ENCODE measurements around the gene ZBTB7C. TPM values are rescaled to one million over a fixed set of nuclear protein-coding genes. Genes with fewer than 3 reads are reported as not detected.
"Not testable (repeated sequence)": the region's sequence is repeated elsewhere in the genome, so short reads cannot be mapped to it uniquely, and the experiment has no call there.

The ZBTB7C gene
- total and polyA plus RNA-seq, 2 of the 4 experiments (the other 2 are of a cell fraction): not detected

- H3K56ac ChIP-seq (ENCODE audit: extremely low read depth, insufficient read depth, low read length); H4K8ac ChIP-seq (ENCODE audit: low read depth in 2 of 2, low read length in 2 of 2); dilution Hi-C loops (cut with HindIII; ENCODE audit: low sequenced_read_pairs, unreplicated experiment); H3K27ac ChIP-seq (ENCODE audit: insufficient read depth, low read length); H3K4me1 ChIP-seq (ENCODE audit: control insufficient read depth, insufficient read depth, low read length); H2BK5ac ChIP-seq (ENCODE audit: low read depth, low read length, poor library complexity, severe bottlenecking); H3K4me2 ChIP-seq (ENCODE audit: low read depth, low read length); H2AK5ac ChIP-seq (ENCODE audit: low read depth, low read length); in situ Hi-C loops (cut with MboI; ENCODE audit: low sequenced_read_pairs); POLR2A ChIA-PET (ENCODE audit: unreplicated experiment); H3K4ac ChIP-seq (ENCODE audit: low read depth, low read length); H3K36me3 ChIP-seq (ENCODE audit: control insufficient read depth, insufficient read depth, low read length); H2BK20ac ChIP-seq (ENCODE audit: low read depth, low read length); CTCF ChIA-PET; H4K20me1 ChIP-seq (ENCODE audit: insufficient read depth, low read length); BruUV-seq (replicated peaks); H3K9me3 ChIP-seq (ENCODE audit: control insufficient read depth, insufficient read depth, low read length); H4K91ac ChIP-seq (ENCODE audit: insufficient read depth, low read depth, low read length); H3K79me1 ChIP-seq (ENCODE audit: low read depth in 1 of 2, low read length in 2 of 2); H3K27me3 ChIP-seq (ENCODE audit: control insufficient read depth, insufficient read depth, low read length); H3K18ac ChIP-seq (ENCODE audit: low read depth, low read length); H3K23ac ChIP-seq (ENCODE audit: low read depth, low read length); H2AK9ac ChIP-seq (replicated peaks; ENCODE audit: low read depth, low read length, poor library complexity); H3K14ac ChIP-seq (replicated peaks; ENCODE audit: low read depth, low read length); intact Hi-C loops (cut with micrococcal nuclease); DNase-seq; H3K9me1 ChIP-seq (ENCODE audit: insufficient read depth, low read length); H2BK120ac ChIP-seq (ENCODE audit: low read depth, low read length); H4K5ac ChIP-seq (ENCODE audit: low read depth, low read length); ATAC-seq (ENCODE audit: low read depth); H3K4me3 ChIP-seq (ENCODE audit: insufficient read depth, low read depth, low read length); H2AFZ ChIP-seq (replicated peaks; ENCODE audit: low read length, poor library complexity); H2BK15ac ChIP-seq (ENCODE audit: low read depth, low read length); H3K9ac ChIP-seq (ENCODE audit: low read depth, low read length): not testable (repeated sequence)
- WGBS, 2 experiments (ENCODE audit: extremely low coverage in 2 of 2, insufficient read length in 1 of 2): 63% methylated on average over 2 of the region's 5 CpGs; no CpG with 5 or more reads in 1 of the 2 experiments
Observed at GRCh38 chr18:48284011-48284410, 125.2 kb downstream of the ZBTB7C start.

- H3K27ac ChIP-seq (ENCODE audit: insufficient read depth, low read length); H2BK15ac ChIP-seq (ENCODE audit: low read depth, low read length); H2AK5ac ChIP-seq (ENCODE audit: low read depth, low read length); H3K9me3 ChIP-seq (ENCODE audit: control insufficient read depth, insufficient read depth, low read length); H4K20me1 ChIP-seq (ENCODE audit: insufficient read depth, low read length); H2BK20ac ChIP-seq (ENCODE audit: low read depth, low read length); dilution Hi-C loops (cut with HindIII; ENCODE audit: low sequenced_read_pairs, unreplicated experiment); H3K4me3 ChIP-seq (ENCODE audit: insufficient read depth, low read depth, low read length); H3K23ac ChIP-seq (ENCODE audit: low read depth, low read length); DNase-seq; ATAC-seq (ENCODE audit: low read depth); CTCF ChIA-PET; H3K4me1 ChIP-seq (ENCODE audit: control insufficient read depth, insufficient read depth, low read length); H3K4ac ChIP-seq (ENCODE audit: low read depth, low read length); H2AFZ ChIP-seq (replicated peaks; ENCODE audit: low read length, poor library complexity); H3K14ac ChIP-seq (replicated peaks; ENCODE audit: low read depth, low read length); in situ Hi-C loops (cut with MboI; ENCODE audit: low sequenced_read_pairs); H3K36me3 ChIP-seq (ENCODE audit: control insufficient read depth, insufficient read depth, low read length); H4K91ac ChIP-seq (ENCODE audit: insufficient read depth, low read depth, low read length); H2BK120ac ChIP-seq (ENCODE audit: low read depth, low read length); intact Hi-C loops (cut with micrococcal nuclease); H3K9me1 ChIP-seq (ENCODE audit: insufficient read depth, low read length); H3K18ac ChIP-seq (ENCODE audit: low read depth, low read length); H3K56ac ChIP-seq (ENCODE audit: extremely low read depth, insufficient read depth, low read length); BruUV-seq (replicated peaks); H4K8ac ChIP-seq (ENCODE audit: low read depth in 2 of 2, low read length in 2 of 2); H3K27me3 ChIP-seq (ENCODE audit: control insufficient read depth, insufficient read depth, low read length); H4K5ac ChIP-seq (ENCODE audit: low read depth, low read length); H3K9ac ChIP-seq (ENCODE audit: low read depth, low read length); H2BK5ac ChIP-seq (ENCODE audit: low read depth, low read length, poor library complexity, severe bottlenecking); H3K79me1 ChIP-seq (ENCODE audit: low read depth in 1 of 2, low read length in 2 of 2); POLR2A ChIA-PET (ENCODE audit: unreplicated experiment); H3K4me2 ChIP-seq (ENCODE audit: low read depth, low read length); H2AK9ac ChIP-seq (replicated peaks; ENCODE audit: low read depth, low read length, poor library complexity): not testable (repeated sequence)
Observed at GRCh38 chr18:48281460-48281859, 127.7 kb downstream of the ZBTB7C start.
